Activated CD8-positive, alpha-beta memory T cell treated with anti-CD3 and anti-CD28 coated beads, Interleukin-2, amount 50 U/mL, for 1 hour (primary cell): ENCODE measurements around the gene MEGF6.

Experiments
- DNase-seq: peaks from one replicate; pipeline ENCODE4 v3.0.0-alpha.2; 2020; ENCODE audit errors: extremely low read depth

The MEGF6 gene

GRCh38 chr1:3608154-3608553 lies 3.2 kb downstream of the MEGF6 start:
- DNase-seq: no peak

GRCh38 chr1:3607703-3608065 lies 3.6 kb downstream of the MEGF6 start:
- no peak for DNase-seq

GRCh38 chr1:3606779-3607702 lies 4.3 kb downstream of the MEGF6 start:
- DNase-seq: no peak

- no peak for DNase-seq
These were observed 6.1 kb downstream of the MEGF6 start for GRCh38 chr1:3604997-3605823.

- DNase-seq: no peak
These were observed 6.8 kb downstream of the MEGF6 start for GRCh38 chr1:3604468-3604974.

GRCh38 chr1:3603571-3604467 lies 7.5 kb downstream of the MEGF6 start:
- no peak for DNase-seq

GRCh38 chr1:3603156-3603555 lies 8.2 kb downstream of the MEGF6 start:
- no peak for DNase-seq

GRCh38 chr1:3602375-3602774 lies 8.9 kb downstream of the MEGF6 start:
- DNase-seq: no peak

GRCh38 chr1:3601743-3602142 lies 9.6 kb downstream of the MEGF6 start:
- DNase-seq: no peak

GRCh38 chr1:3600354-3600753 lies 11.0 kb downstream of the MEGF6 start:
- no peak for DNase-seq

- DNase-seq: no peak
These were observed 11.5 kb downstream of the MEGF6 start for GRCh38 chr1:3599816-3600215.

- no peak for DNase-seq
These were observed 12.0 kb downstream of the MEGF6 start for GRCh38 chr1:3599286-3599811.

GRCh38 chr1:3598522-3599285 lies 12.6 kb downstream of the MEGF6 start:
- no peak for DNase-seq

GRCh38 chr1:3598051-3598491 lies 13.2 kb downstream of the MEGF6 start:
- no peak for DNase-seq

GRCh38 chr1:3597599-3597964 lies 13.7 kb downstream of the MEGF6 start:
- DNase-seq: no peak

- no peak for DNase-seq
These were observed 14.4 kb downstream of the MEGF6 start for GRCh38 chr1:3596663-3597598.

- no peak for DNase-seq
These were observed 15.4 kb downstream of the MEGF6 start for GRCh38 chr1:3595949-3596348.

- no peak for DNase-seq
These were observed 16.5 kb downstream of the MEGF6 start for GRCh38 chr1:3594706-3595377.

- DNase-seq: no peak
These were observed 17.6 kb downstream of the MEGF6 start for GRCh38 chr1:3593745-3594144.
